ENCODE results near the gene ZSCAN5B. TPM values are rescaled to one million over a fixed set of nuclear protein-coding genes. Genes with fewer than 3 reads are reported as not detected.

ZSCAN5B gene
- polyA plus RNA-seq, 1 of the 3 experiments (the other 2 are of a cell fraction) = not detected

DNA sequence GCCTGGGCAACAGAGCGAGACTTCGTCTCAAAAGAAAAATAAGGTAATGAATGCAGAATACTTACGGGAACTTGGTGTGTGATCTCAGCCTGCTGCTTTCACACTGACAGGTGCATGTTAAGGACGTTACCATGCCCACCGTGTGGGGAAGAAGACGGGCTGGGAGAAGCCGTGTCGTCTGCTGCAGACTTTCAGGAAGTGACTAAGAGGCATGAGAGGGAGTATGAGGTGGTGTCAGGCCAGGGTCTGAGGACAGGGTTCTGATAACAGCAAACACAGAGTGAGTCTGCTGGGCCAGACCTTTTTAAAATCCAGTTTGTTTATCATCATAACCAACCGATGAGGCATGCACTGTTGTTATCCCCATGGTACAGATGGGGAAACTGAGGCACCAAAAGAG, 35.3 kb downstream of the ZSCAN5B start:
- 61% methylated on average over 9 of the region's 9 CpGs for WGBS (ENCODE audit: low lambda C conversion rate)
- no peak overlapping the region for H3K4me2 ChIP-seq

DNA sequence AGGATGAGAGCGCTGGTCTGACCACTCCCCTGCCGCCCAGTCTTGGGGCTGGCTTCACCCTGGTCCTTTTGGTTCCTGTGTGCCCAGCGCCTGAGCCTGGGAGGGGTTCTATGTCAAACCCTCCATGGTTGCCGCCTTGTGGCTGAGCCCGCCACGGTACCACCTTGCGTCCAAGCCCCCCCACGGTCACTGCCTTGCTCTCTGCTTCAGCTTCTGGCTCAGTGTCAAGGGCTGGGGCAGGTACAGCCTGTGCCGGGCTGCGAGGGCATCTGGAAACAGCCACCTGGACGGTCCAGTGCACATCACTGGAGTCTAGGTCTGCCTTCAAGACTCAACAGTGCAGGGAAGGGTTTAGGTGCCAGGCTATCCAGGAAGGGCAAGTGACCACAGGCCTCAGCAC, 36.0 kb downstream of the ZSCAN5B start:
- no peaks in the 10 kb centered on the region for H3F3A ChIP-seq (replicated peaks; ENCODE audit: insufficient read depth)
- no peak for DNase-seq
- no peak overlapping the region for H3K9ac ChIP-seq
- ChIA-PET CTCF (interaction anchor here (0.6 to 2.7 kb wide), 5 partner anchors 83 to 95 kb away, joined by 3 to 12 read pairs (median 4); no protein-coding TSS in a partner anchor), POLR2A (no interaction called here)
- no peak overlapping the region for H3K27ac ChIP-seq (ENCODE audit: low read depth in 2 of 2, low read length in 1 of 2)
- no peaks in the 10 kb centered on the region for H3K9me2 ChIP-seq
- H4K20me1 ChIP-seq (ENCODE audit: insufficient read depth) = no peaks in the 10 kb centered on the region
- H3K4me3 ChIP-seq (ENCODE audit: low read depth in 2 of 2, low read length in 1 of 2) = no peak overlapping the region
- H3K4me1 ChIP-seq (ENCODE audit: control insufficient read depth in 1 of 2, insufficient read depth in 2 of 2, low read depth in 1 of 2, low read length in 1 of 2) = no peaks in the 10 kb centered on the region
- no peaks in the 10 kb centered on the region for H3K27me3 ChIP-seq (ENCODE audit: insufficient read depth)
- no peaks in the 10 kb centered on the region for H3K79me2 ChIP-seq (ENCODE audit: insufficient read depth)
- H2AFZ ChIP-seq (ENCODE audit: low read depth) = no peak overlapping the region
- 100% methylated on average over 6 of the region's 11 CpGs for WGBS (ENCODE audit: low lambda C conversion rate)
- peaks cover 0 to 9% of the 10 kb centered on the region in 2 experiments for H3K36me3 ChIP-seq (replicated peaks in 1 of 2; ENCODE audit: control insufficient read depth in 1 of 2, insufficient read depth in 2 of 2, low read length in 1 of 2)
- no peaks in the 10 kb centered on the region for H3K9me3 ChIP-seq
- H3K4me2 ChIP-seq = no peak overlapping the region
- TF ChIP-seq EP300 (IDR thresholded peaks at IDR 0.05; ENCODE audit: borderline replicate concordance in 1 of 2, low read depth in 1 of 2, low read length in 1 of 2) = no peak
- no peak for TF ChIP-seq MEF2A (IDR thresholded peaks at IDR 0.05; ENCODE audit: borderline replicate concordance, low read depth)
- no peak for TF ChIP-seq NFIC (IDR thresholded peaks at IDR 0.05; ENCODE audit: borderline replicate concordance)
- TF ChIP-seq, protein P1, sequence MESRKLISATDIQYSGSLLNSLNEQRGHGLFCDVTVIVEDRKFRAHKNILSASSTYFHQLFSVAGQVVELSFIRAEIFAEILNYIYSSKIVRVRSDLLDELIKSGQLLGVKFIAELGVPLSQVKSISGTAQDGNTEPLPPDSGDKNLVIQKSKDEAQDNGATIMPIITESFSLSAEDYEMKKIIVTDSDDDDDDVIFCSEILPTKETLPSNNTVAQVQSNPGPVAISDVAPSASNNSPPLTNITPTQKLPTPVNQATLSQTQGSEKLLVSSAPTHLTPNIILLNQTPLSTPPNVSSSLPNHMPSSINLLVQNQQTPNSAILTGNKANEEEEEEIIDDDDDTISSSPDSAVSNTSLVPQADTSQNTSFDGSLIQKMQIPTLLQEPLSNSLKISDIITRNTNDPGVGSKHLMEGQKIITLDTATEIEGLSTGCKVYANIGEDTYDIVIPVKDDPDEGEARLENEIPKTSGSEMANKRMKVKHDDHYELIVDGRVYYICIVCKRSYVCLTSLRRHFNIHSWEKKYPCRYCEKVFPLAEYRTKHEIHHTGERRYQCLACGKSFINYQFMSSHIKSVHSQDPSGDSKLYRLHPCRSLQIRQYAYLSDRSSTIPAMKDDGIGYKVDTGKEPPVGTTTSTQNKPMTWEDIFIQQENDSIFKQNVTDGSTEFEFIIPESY (IDR thresholded peaks at IDR 0.05; ENCODE audit: borderline replicate concordance, low read depth) = no peak
- no peak for TF ChIP-seq RAD21 (IDR thresholded peaks at IDR 0.05; ENCODE audit: low read length)
- TF ChIP-seq EZH2phosphoT487 (IDR thresholded peaks at IDR 0.05; ENCODE audit: borderline replicate concordance, low read depth) = no peak
- TF ChIP-seq, protein P2, sequence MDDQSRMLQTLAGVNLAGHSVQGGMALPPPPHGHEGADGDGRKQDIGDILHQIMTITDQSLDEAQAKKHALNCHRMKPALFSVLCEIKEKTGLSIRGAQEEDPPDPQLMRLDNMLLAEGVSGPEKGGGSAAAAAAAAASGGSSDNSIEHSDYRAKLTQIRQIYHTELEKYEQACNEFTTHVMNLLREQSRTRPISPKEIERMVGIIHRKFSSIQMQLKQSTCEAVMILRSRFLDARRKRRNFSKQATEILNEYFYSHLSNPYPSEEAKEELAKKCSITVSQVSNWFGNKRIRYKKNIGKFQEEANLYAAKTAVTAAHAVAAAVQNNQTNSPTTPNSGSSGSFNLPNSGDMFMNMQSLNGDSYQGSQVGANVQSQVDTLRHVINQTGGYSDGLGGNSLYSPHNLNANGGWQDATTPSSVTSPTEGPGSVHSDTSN (IDR thresholded peaks at IDR 0.05) = no peak
- no peak for TF ChIP-seq TAF1 (IDR thresholded peaks at IDR 0.05; ENCODE audit: borderline replicate concordance, low read depth, low read length)
- no peak for TF ChIP-seq FOXJ3 (CRISPR knock-in tag; IDR thresholded peaks at IDR 0.05)
- TF ChIP-seq NRF1 (IDR thresholded peaks at IDR 0.05; ENCODE audit: low read depth, low read length) = no peak
- TF ChIP-seq YY1 (IDR thresholded peaks at IDR 0.05; ENCODE audit: low read depth) = no peak
- TF ChIP-seq SMC3 (IDR thresholded peaks at IDR 0.05; ENCODE audit: low read depth, low read length) = no peak
- TF ChIP-seq SIN3A (IDR thresholded peaks at IDR 0.05; ENCODE audit: borderline replicate concordance, low read depth, low read length) = no peak
- no peak for TF ChIP-seq FOSL2 (IDR thresholded peaks at IDR 0.05; ENCODE audit: borderline replicate concordance, low read depth)
- TF ChIP-seq, protein P3, sequence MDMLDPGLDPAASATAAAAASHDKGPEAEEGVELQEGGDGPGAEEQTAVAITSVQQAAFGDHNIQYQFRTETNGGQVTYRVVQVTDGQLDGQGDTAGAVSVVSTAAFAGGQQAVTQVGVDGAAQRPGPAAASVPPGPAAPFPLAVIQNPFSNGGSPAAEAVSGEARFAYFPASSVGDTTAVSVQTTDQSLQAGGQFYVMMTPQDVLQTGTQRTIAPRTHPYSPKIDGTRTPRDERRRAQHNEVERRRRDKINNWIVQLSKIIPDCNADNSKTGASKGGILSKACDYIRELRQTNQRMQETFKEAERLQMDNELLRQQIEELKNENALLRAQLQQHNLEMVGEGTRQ (IDR thresholded peaks at IDR 0.05; ENCODE audit: borderline replicate concordance, low read depth, low read length) = no peak

More for the DNA sequence above, 35.3 kb downstream of the ZSCAN5B start:
- Histone ChIP-seq H2AFZ (ENCODE audit: low read depth) (no peak overlapping the region), H4K20me1 (ENCODE audit: insufficient read depth) (no peaks in the 10 kb centered on the region), H3K27me3 (ENCODE audit: insufficient read depth) (peaks cover under 1% of the 10 kb centered on the region; the same call in 1 of the 2 replicates), H3K9ac (no peak overlapping the region), H3K9me3 (no peaks in the 10 kb centered on the region), H3K4me3 (ENCODE audit: low read depth in 2 of 2, low read length in 1 of 2) (no peak overlapping the region), H3K4me1 (ENCODE audit: control insufficient read depth in 1 of 2, insufficient read depth in 2 of 2, low read depth in 1 of 2, low read length in 1 of 2) (no peaks in the 10 kb centered on the region), H3K9me2 (no peaks in the 10 kb centered on the region), H3F3A (replicated peaks; ENCODE audit: insufficient read depth) (no peaks in the 10 kb centered on the region), H3K27ac (ENCODE audit: low read depth in 2 of 2, low read length in 1 of 2) (no peak overlapping the region), H3K79me2 (ENCODE audit: insufficient read depth) (no peaks in the 10 kb centered on the region), H3K36me3 (replicated peaks in 1 of 2; ENCODE audit: control insufficient read depth in 1 of 2, insufficient read depth in 2 of 2, low read length in 1 of 2) (peaks cover 0 to 7% of the 10 kb centered on the region in 2 experiments)
- TF ChIP-seq, protein P4, sequence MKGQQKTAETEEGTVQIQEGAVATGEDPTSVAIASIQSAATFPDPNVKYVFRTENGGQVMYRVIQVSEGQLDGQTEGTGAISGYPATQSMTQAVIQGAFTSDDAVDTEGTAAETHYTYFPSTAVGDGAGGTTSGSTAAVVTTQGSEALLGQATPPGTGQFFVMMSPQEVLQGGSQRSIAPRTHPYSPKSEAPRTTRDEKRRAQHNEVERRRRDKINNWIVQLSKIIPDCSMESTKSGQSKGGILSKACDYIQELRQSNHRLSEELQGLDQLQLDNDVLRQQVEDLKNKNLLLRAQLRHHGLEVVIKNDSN (IDR thresholded peaks at IDR 0.05; ENCODE audit: borderline replicate concordance, low read depth) = no peak
- no peak for TF ChIP-seq NFIC (IDR thresholded peaks at IDR 0.05; ENCODE audit: borderline replicate concordance)
- TF ChIP-seq FOXM1 (IDR thresholded peaks at IDR 0.05; ENCODE audit: low read depth) = no peak
- TF ChIP-seq TCF12 (IDR thresholded peaks at IDR 0.05) = no peak
- TF ChIP-seq RCOR1 (IDR thresholded peaks at IDR 0.05; ENCODE audit: low read length) = no peak
- TF ChIP-seq, protein P5, sequence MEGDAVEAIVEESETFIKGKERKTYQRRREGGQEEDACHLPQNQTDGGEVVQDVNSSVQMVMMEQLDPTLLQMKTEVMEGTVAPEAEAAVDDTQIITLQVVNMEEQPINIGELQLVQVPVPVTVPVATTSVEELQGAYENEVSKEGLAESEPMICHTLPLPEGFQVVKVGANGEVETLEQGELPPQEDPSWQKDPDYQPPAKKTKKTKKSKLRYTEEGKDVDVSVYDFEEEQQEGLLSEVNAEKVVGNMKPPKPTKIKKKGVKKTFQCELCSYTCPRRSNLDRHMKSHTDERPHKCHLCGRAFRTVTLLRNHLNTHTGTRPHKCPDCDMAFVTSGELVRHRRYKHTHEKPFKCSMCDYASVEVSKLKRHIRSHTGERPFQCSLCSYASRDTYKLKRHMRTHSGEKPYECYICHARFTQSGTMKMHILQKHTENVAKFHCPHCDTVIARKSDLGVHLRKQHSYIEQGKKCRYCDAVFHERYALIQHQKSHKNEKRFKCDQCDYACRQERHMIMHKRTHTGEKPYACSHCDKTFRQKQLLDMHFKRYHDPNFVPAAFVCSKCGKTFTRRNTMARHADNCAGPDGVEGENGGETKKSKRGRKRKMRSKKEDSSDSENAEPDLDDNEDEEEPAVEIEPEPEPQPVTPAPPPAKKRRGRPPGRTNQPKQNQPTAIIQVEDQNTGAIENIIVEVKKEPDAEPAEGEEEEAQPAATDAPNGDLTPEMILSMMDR (IDR thresholded peaks at IDR 0.05) = no peak
- TF ChIP-seq MEF2A (IDR thresholded peaks at IDR 0.05; ENCODE audit: borderline replicate concordance, low read depth) = no peak
- ChIA-PET POLR2A (no interaction called here), CTCF (interaction anchor here (2.7 kb wide), 1 partner anchor 86 kb away, joined by 12 read pairs; no protein-coding TSS in a partner anchor)
- no peak for DNase-seq
